Effector memory CD4-positive, alpha-beta T cell (primary cell): Measurements from ENCODE around the gene ENPP6.
A peak's percentile ranks its signal among the peaks of the same experiment; 100 is the strongest.

Source experiments
- DNase-seq, 3 donors: peaks; one replicate each; pipeline ENCODE4 v3.0.0-alpha.2; 2020
- H3K27ac ChIP-seq: 2 replicates; pipeline ENCODE4 v1.7.0; 2013; ENCODE audit warnings: mild to moderate bottlenecking, low read length, moderate library complexity; ENCODE audit not compliant: insufficient read depth, poor library complexity, severe bottlenecking
- H3K27me3 ChIP-seq: replicated peaks from 2 replicates; pipeline ENCODE4 v1.7.0; 2013; ENCODE audit warnings: mild to moderate bottlenecking, low read length; ENCODE audit not compliant: insufficient read depth, control insufficient read depth, poor library complexity, severe bottlenecking
- H3K36me3 ChIP-seq: 2 replicates; pipeline ENCODE4 v1.7.0; 2013; ENCODE audit warnings: mild to moderate bottlenecking, low read length, moderate library complexity; ENCODE audit not compliant: control insufficient read depth, insufficient read depth
- H3K4me1 ChIP-seq: 2 replicates; pipeline ENCODE4 v1.7.0; 2013; ENCODE audit warnings: low read length, mild to moderate bottlenecking; ENCODE audit not compliant: control insufficient read depth, insufficient read depth, poor library complexity, severe bottlenecking
- H3K4me3 ChIP-seq: 2 replicates; pipeline ENCODE4 v1.7.0; 2013; ENCODE audit warnings: low read length, low read depth, mild to moderate bottlenecking; ENCODE audit not compliant: insufficient read depth, poor library complexity, severe bottlenecking
- H3K9me3 ChIP-seq: 2 replicates; pipeline ENCODE4 v1.7.0; 2013; ENCODE audit warnings: mild to moderate bottlenecking, low read length, moderate library complexity; ENCODE audit not compliant: control insufficient read depth
- total RNA-seq, 3 donors: gene quantifications; one replicate each; lab custom pipeline; 2026; lab: John Stamatoyannopoulos, UW

Gene ENPP6
- 0 reads per million in 3 donors for total RNA-seq

GRCh38 chr4:184217634-184218033, at the start of gene ENPP6:
ENPP6 (minus strand) TSS chr4:184217873; CDS start chr4:184217819, 54 bp downstream.
- Histone ChIP-seq H3K9me3 (no peaks in the 10 kb centered on the region), H3K36me3 (no peaks in the 10 kb centered on the region), H3K27ac (no peak within 1 kb of the TSS), H3K4me3 (no peak within 1 kb of the TSS), H3K4me1 (no peaks in the 10 kb centered on the region), H3K27me3 (peaks cover 3% of the 10 kb centered on the region)
- no peak for DNase-seq

- Histone ChIP-seq H3K27ac (peak overlapping the region; percentile 78), H3K4me3 (peak overlapping the region; percentile 59), H3K9me3 (no peaks in the 10 kb centered on the region), H3K27me3 (no peaks in the 10 kb centered on the region), H3K4me1 (peaks cover 6% of the 10 kb centered on the region), H3K36me3 (no peaks in the 10 kb centered on the region)
- no peak for DNase-seq
Measured at GRCh38 chr4:184267206-184267608, 49.5 kb upstream of the ENPP6 start.

DNA sequence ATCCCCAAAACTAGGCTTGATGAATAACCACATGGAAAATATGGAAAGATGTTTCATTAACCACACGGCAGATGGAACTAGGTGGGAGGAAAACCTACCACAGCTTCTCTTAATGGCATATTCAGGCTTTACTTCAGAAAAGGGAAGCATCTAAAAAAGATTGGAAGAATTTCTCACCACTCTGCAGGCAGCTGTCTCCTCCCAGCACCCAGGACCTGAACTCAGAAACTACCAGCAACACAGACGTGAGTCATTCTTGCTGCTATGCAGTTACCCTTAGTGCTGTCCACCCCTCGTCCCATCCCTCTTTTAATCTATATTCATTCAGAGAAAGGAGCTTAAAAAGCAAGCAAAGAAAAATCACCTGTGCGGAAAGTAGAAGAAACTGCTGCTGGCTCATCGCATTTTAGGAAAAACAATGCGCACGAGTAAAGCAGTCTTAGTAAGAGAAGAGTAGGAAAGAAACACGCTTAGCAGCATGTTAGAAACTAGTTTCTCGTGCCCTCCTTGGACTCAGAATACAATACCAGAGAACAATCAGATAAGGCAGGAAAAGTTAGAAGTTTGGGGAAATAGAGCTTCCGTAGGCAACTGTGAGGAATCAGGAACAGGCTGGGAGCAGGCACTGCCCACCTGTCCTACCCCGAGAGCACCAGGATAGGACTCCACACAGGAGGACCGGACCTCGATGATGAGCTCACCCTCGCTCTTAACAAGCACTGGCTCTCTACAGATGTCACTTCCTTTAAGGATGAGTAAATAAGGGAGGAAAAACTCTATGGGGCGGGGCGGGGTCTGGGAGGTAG, 48.1 kb upstream of the ENPP6 start:
- no peak overlapping the region for H3K4me3 ChIP-seq
- H3K36me3 ChIP-seq: no peaks in the 10 kb centered on the region
- H3K4me1 ChIP-seq: peaks cover 6% of the 10 kb centered on the region
- no peaks in the 10 kb centered on the region for H3K9me3 ChIP-seq
- H3K27me3 ChIP-seq: no peaks in the 10 kb centered on the region
- no peak overlapping the region for H3K27ac ChIP-seq
- no peak for DNase-seq

DNA sequence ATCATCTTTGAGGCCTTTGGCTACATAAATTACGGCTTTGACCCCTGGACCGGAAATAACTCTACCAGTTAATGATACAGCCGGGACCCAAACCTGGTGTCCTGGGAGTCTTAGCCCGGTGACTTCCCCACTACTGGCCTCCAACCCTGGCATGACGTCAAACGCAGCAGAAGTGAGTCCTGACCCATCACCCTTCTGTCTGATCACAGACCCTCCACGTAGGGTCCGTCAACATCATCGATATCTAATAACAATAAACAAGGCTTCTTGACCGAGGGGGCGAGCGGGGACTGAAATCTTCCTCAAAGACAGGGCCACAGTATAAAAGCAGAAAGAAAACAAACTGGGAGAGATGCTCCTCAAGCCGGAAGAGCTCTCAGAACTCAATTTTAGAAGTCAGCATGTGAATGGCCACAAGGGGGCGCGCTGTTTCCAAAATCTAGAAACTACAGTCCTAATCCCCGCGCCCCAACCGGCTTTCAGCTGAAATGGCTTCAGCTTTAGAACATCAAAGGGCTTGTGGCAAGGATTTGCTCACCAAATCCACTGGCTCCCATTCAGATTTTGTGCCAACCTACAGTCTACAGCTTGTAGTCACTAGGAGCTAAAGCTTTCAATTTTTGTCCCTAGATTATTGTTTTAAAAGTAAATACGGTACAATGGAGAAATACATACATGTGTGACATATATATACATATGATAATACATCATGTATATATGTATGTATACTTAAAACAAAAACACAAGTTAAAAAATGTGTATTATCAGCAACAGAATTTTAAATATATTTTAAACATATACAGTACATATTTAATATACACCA, 46.4 kb upstream of the ENPP6 start:
- Histone ChIP-seq H3K4me3 (no peak overlapping the region), H3K27me3 (no peaks in the 10 kb centered on the region), H3K36me3 (no peaks in the 10 kb centered on the region), H3K9me3 (no peaks in the 10 kb centered on the region), H3K4me1 (peaks cover 6% of the 10 kb centered on the region), H3K27ac (no peak overlapping the region)
- peak; percentile 77 to 90 (median 86) for DNase-seq

DNA sequence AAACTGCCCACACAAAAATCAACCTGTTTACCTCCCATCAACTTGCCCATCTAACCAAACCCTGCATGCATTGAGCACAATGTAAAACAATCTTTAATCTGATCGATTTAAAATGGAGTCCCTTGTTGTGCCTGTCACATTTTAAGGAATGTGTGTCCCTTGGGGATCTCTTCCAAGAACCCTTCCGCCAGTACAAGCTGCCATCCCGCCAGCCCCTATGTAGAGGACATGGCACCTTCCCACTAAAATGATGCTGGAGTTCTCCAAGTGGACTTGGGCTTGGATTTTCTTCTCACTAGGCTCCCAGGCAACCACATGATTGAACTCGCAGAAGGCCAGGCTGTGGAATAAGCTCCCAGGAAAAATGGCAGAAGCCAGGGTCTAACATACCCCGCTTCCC, 45.8 kb upstream of the ENPP6 start:
- no peaks in the 10 kb centered on the region for H3K27me3 ChIP-seq
- peaks cover 6% of the 10 kb centered on the region for H3K4me1 ChIP-seq
- H3K27ac ChIP-seq: no peak overlapping the region
- no peak for DNase-seq
- H3K36me3 ChIP-seq: no peaks in the 10 kb centered on the region
- no peaks in the 10 kb centered on the region for H3K9me3 ChIP-seq
- H3K4me3 ChIP-seq: no peak overlapping the region

DNA sequence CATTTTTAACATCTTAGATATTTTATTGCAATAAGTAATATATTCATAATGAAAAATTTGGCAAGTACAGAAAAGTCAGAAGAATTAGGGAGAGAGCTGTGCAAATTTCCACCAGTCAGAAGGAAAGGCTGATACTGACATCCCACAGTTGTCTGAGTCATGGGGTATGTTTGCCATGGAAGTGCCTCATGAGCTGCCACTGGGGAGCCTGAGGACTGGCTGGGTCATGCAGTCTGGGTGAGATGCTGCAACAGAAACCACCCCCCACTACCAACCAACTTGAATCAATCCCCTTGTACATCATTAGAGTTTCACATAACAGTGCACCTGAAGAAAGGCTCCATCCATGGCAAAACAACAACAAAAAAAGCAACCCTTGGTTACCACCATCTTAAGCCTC, 45.2 kb upstream of the ENPP6 start:
- H3K4me1 ChIP-seq: peaks cover 6% of the 10 kb centered on the region
- no peaks in the 10 kb centered on the region for H3K9me3 ChIP-seq
- no peaks in the 10 kb centered on the region for H3K27me3 ChIP-seq
- no peak overlapping the region for H3K27ac ChIP-seq
- DNase-seq: no peak
- no peaks in the 10 kb centered on the region for H3K36me3 ChIP-seq
- no peak overlapping the region for H3K4me3 ChIP-seq

DNA sequence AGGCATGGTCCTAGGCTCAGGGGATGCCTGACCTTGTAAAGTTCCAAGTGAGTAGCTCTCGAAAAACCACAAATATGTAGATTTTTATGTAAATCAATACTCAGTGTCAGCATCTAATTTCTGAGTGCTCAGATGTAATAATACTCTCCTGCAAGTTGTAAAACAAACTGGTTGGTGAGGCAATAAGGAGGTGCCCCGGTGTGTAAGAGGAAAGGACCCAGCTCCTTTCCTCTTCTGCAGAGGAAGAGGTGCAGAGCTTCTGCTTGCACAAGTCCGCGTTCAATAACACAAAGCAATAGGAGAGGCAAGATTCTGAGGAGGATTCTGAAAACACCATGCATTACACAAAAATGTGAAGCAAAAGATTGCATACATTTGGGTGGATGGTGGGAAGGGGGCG, 43.6 kb upstream of the ENPP6 start:
- H3K4me3 ChIP-seq: no peak overlapping the region
- no peaks in the 10 kb centered on the region for H3K9me3 ChIP-seq
- H3K4me1 ChIP-seq: no peaks in the 10 kb centered on the region
- no peak for DNase-seq
- no peak overlapping the region for H3K27ac ChIP-seq
- H3K36me3 ChIP-seq: no peaks in the 10 kb centered on the region
- H3K27me3 ChIP-seq: no peaks in the 10 kb centered on the region

DNA sequence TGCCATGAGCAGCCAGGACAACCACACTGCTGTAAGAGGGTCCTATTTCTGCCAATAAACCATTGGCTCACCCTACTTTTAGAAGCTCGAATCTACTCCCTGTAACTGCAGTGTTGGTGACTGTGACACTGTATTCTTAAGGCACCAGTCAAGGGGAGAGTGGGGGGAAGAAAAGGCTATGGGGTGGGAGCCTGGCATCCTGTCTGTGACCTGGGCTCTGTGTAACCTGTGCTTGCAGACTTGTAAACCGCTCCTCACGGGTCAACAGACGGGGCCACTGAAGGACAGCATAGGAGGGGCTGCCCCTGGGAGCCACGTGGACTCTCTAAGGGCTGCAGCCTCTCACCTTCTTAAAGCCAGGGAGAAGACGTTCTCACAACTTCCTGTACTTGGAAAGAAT, 42.2 kb upstream of the ENPP6 start:
- no peak for DNase-seq

DNA sequence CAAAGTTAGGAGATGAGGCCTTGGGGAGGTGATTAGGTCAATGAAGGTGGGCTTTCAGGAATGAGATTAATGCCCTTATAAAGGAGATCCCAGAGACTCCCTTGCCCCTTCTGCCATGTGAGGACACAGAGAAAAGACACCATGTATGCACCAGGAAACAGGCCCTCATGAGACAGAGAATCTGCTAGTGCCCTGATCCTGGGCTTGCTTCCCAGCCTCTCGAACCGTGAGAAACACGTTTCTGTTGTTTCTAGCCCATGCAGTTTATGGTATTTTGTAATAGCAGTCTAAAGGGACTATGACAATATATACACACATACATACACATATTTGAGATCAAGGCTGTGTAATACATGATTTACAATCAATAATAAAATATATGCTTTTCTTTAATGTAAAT, 41.4 kb upstream of the ENPP6 start:
- DNase-seq: no peak
- no peaks in the 10 kb centered on the region for H3K36me3 ChIP-seq
- H3K27ac ChIP-seq: no peak overlapping the region
- H3K27me3 ChIP-seq: no peaks in the 10 kb centered on the region
- no peaks in the 10 kb centered on the region for H3K4me1 ChIP-seq
- no peak overlapping the region for H3K4me3 ChIP-seq
- no peaks in the 10 kb centered on the region for H3K9me3 ChIP-seq

More for the DNA sequence above, 42.2 kb upstream of the ENPP6 start:
- Histone ChIP-seq H3K36me3 (no peaks in the 10 kb centered on the region), H3K27me3 (no peaks in the 10 kb centered on the region), H3K4me3 (no peak overlapping the region), H3K9me3 (no peaks in the 10 kb centered on the region), H3K4me1 (no peaks in the 10 kb centered on the region), H3K27ac (no peak overlapping the region)
